ENCODE results near the gene CAPN3.

GRCh38 chr15:42349186-42349585 is 10.1 kb upstream of the CAPN3 start:
- no peak for TF ChIP-seq POLR2A (IDR thresholded peaks at IDR 0.05)
- TF ChIP-seq CTCF (IDR thresholded peaks at IDR 0.05 in 8 of 11, conservative IDR thresholded peaks at IDR 0.05 in 3 of 11), result no peak
- no peak for TF ChIP-seq POLR2AphosphoS5 (IDR thresholded peaks at IDR 0.05)
